Epithelial cell of proximal tubule (primary cell): ENCODE measurements around the gene NAV2. TPM values are rescaled to one million over a fixed set of nuclear protein-coding genes. Genes with fewer than 3 reads are reported as not detected.

ENCODE experiments used
- DNase-seq: peaks from one replicate; pipeline ENCODE4 v3.0.0-alpha.2; 2011; ENCODE audit warnings: low read depth
- H3K4me3 ChIP-seq: 2 replicates; pipeline ENCODE4 v1.5.1; 2011; ENCODE audit warnings: low read depth, mild to moderate bottlenecking, low read length
- CTCF ChIP-seq: conservative IDR thresholded peaks from 2 replicates; pipeline ENCODE4 v1.5.1; 2012; ENCODE audit warnings: low read depth, mild to moderate bottlenecking, low read length
- total RNA-seq: library from RNA; depleted of rRNA; stranded (reverse); fragments of >200 nt; gene quantifications from 2 replicates; pipeline ENCODE4 v1.2.3, GENCODE V29; 2015

NAV2 gene
- total RNA-seq, 1 donor from 2014 or later = 19.0 TPM

DNA sequence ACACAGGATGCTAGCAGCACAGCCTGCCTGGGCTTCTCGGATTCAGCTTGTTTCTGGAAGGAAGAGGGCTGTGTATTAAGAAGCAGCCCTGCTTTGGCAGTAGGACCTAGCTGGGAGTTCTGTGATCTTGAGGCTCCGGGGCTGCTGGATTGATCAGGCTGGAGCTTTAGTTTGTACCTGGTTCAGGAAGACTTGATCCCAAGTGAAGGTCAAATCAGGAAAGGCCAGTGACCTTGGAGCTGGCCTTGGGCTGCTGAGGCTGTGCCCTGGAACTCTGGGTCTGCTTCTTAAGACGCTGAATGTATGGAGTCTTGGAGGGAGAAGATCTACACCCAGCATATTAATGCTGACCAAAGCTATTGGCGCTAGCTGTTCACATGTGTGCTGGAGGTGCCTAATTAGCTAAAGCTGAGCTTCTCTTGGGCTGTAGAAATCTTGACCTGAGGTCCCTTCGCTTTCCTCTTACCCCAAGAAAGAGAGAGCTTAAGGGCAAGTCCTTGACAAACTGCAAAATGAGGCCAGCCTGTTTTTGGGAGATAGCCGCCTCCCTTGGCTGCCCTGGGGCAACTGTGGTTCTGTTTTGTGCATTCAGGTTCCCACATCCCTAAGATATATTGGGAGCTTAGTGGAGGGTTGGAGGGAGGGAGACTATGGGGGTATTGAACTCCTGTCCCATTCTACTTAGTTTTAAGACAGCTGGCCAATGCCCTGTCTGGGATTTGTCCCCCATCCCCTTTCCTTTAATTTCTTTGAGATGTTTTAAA is 311.7 kb downstream of the NAV2 start:
- H3K4me3 ChIP-seq = peak overlapping the region; percentile 48
- no peak for DNase-seq
- TF ChIP-seq CTCF = no peak

GRCh38 chr11:20025332-20025840 is 312.7 kb downstream of the NAV2 start:
- H3K4me3 ChIP-seq = peak overlapping the region; percentile 48
- no peak for DNase-seq
- no peak for TF ChIP-seq CTCF

- TF ChIP-seq CTCF = no peak
- peak overlapping the region; percentile 32 for H3K4me3 ChIP-seq
- DNase-seq = no peak
Observed at GRCh38 chr11:20026629-20027555, 314.3 kb downstream of the NAV2 start.

DNA sequence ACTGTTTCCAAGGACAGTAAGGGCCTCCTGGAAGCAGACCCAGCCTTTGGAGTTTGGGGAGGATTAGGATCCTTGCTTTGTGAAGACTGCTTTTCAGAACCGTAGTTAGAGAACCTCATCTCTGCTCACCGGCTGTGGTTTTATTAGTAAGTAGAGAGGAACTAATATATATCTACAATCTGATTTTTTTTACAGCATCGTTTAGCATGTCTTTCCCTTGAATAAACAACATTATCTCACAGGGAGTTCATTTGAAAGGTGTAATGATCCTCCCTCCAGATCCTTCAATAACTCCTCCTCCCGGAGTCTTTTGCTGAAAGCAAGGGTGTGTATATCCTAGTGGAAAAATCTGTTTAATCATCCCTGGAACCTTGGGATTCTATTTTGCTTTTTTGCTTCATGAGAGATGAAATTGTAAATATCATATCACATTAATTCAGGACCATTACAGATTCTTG is 314.9 kb downstream of the NAV2 start:
- H3K4me3 ChIP-seq = peak overlapping the region; percentile 32
- TF ChIP-seq CTCF = no peak
- no peak for DNase-seq

- peak overlapping the region; percentile 32 for H3K4me3 ChIP-seq
- TF ChIP-seq CTCF = no peak
- no peak for DNase-seq
Observed at GRCh38 chr11:20029193-20029592, 316.6 kb downstream of the NAV2 start.

DNA sequence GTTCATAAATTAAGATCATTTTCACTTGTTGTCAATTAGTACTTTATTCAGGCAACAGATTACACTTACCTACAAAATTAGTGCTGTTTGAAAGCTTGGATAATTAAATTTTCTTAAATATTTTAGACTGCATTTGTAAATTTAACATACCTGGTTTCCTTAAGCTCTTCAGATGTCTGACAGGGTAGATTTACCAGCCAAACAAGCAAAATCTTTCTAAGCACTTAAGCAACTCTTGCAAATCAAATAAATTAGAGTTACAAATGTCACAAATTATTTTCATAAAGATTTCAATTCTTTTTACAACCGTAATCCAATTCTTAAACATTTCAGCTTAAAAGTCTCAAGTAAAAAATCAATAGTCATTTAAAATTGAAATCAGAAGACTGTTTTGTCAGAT is 317.8 kb downstream of the NAV2 start:
- no peak for DNase-seq
- no peak overlapping the region for H3K4me3 ChIP-seq
- no peak for TF ChIP-seq CTCF
